Osteocyte (in vitro differentiated cells): ENCODE data around the gene PLD6. TPM values are rescaled to one million over a fixed set of nuclear protein-coding genes. Genes with fewer than 3 reads are reported as not detected.

Experiments
- DNase-seq: peaks from one replicate; pipeline ENCODE4 v3.0.0; 2021; ENCODE audit warnings: mixed read lengths; ENCODE audit not compliant: unreplicated experiment; ENCODE audit errors: extremely low spot score
- H3K27ac Mint-ChIP-seq: one replicate; pipeline ENCODE4 v1.8.0; 2021; ENCODE audit warnings: mild to moderate bottlenecking, mixed read lengths; ENCODE audit not compliant: unreplicated experiment
- H3K27me3 Mint-ChIP-seq: one replicate; pipeline ENCODE4 v1.8.0; 2021; ENCODE audit warnings: mixed read lengths; ENCODE audit not compliant: unreplicated experiment
- H3K36me3 Mint-ChIP-seq: one replicate; pipeline ENCODE4 v1.8.0; 2021; ENCODE audit warnings: mixed read lengths; ENCODE audit not compliant: unreplicated experiment
- H3K4me1 Mint-ChIP-seq: one replicate; pipeline ENCODE4 v1.8.0; 2021; ENCODE audit warnings: mixed read lengths; ENCODE audit not compliant: unreplicated experiment
- H3K4me3 Mint-ChIP-seq: one replicate; pipeline ENCODE4 v1.8.0; 2021; ENCODE audit warnings: mild to moderate bottlenecking, moderate library complexity, mixed read lengths; ENCODE audit not compliant: unreplicated experiment
- H3K9me3 Mint-ChIP-seq: one replicate; pipeline ENCODE4 v1.8.0; 2021; ENCODE audit warnings: mixed read lengths; ENCODE audit not compliant: unreplicated experiment
- CTCF ChIP-seq: fragments of 200-600 bp; sonication (generic); IDR thresholded peaks from 2 replicates; pipeline ENCODE4 v1.5.0; 2021; ENCODE audit warnings: antibody characterized with exemption, mild to moderate bottlenecking, moderate library complexity
- total RNA-seq: library from RNA; stranded (reverse); gene quantifications from 2 replicates; pipeline ENCODE4 v1.2.1, GENCODE V29; 2021

The PLD6 gene
- total RNA-seq, 1 donor from 2014 or later = 0.81 TPM

- Mint-ChIP-seq H3K9me3 (no peaks in the 10 kb centered on the region), H3K27me3 (no peaks in the 10 kb centered on the region), H3K36me3 (peaks cover 58% of the 10 kb centered on the region), H3K4me3 (no peak overlapping the region), H3K27ac (peak overlapping the region; percentile 92), H3K4me1 (peaks cover 27% of the 10 kb centered on the region)
- no peak for TF ChIP-seq CTCF
- DNase-seq = no peak
These were observed 55.1 kb downstream of the PLD6 start for GRCh38 chr17:17151055-17151454.

Other genes with a start within 250 kb of the PLD6 start
- gene TNFRSF13B, start 234.2 kb downstream of the PLD6 start, total RNA-seq = not detected in 2 replicates
- gene MPRIP, start 163.9 kb downstream of the PLD6 start, total RNA-seq = 206 and 209 TPM in 2 replicates
- gene FLCN, start 30.8 kb upstream of the PLD6 start, total RNA-seq = 91.1 and 97.1 TPM in 2 replicates
- gene COPS3, start 74.9 kb upstream of the PLD6 start, total RNA-seq = 54.9 and 55.9 TPM in 2 replicates
- 3.5 and 3.7 TPM in 2 replicates for gene NT5M, start 97.0 kb upstream of the PLD6 start, total RNA-seq